Measurements from ENCODE around the gene VDAC1.
"Not testable (repeated sequence)": the region's sequence is repeated elsewhere in the genome, so short reads cannot be mapped to it uniquely, and the experiment has no call there.

The VDAC1 gene

DNA sequence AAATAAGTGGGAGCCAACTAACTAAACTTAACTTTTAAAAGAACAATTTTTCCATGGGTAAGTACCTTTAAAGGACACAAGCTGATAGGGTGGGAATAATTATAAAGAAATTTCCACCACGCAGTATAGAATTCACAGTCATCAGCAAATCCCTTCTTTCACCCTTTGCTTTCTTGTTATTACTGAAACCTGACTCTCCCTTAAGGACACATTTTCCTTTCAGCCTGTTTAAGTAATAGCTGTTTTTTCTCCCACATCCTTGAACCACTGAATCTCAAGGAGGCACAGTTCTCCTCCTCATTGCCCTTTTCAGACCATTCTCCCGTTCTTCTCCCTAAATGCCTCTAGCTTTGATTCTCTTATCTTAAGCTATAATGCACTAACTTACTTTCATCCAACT lies 42.6 kb downstream of the VDAC1 start:
- in situ Hi-C loops (cut with HindIII; ENCODE audit: low sequenced_read_pairs), result no loop called here
- H3K4me3 ChIP-seq (ENCODE audit: low read depth, low read length), result no peak overlapping the region
- TF ChIP-seq, protein P1, sequence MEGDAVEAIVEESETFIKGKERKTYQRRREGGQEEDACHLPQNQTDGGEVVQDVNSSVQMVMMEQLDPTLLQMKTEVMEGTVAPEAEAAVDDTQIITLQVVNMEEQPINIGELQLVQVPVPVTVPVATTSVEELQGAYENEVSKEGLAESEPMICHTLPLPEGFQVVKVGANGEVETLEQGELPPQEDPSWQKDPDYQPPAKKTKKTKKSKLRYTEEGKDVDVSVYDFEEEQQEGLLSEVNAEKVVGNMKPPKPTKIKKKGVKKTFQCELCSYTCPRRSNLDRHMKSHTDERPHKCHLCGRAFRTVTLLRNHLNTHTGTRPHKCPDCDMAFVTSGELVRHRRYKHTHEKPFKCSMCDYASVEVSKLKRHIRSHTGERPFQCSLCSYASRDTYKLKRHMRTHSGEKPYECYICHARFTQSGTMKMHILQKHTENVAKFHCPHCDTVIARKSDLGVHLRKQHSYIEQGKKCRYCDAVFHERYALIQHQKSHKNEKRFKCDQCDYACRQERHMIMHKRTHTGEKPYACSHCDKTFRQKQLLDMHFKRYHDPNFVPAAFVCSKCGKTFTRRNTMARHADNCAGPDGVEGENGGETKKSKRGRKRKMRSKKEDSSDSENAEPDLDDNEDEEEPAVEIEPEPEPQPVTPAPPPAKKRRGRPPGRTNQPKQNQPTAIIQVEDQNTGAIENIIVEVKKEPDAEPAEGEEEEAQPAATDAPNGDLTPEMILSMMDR (IDR thresholded peaks at IDR 0.05; ENCODE audit: low read depth, low read length), result no peak
- peak; percentile 53 for DNase-seq (ENCODE audit: low read depth, low spot score)

DNA sequence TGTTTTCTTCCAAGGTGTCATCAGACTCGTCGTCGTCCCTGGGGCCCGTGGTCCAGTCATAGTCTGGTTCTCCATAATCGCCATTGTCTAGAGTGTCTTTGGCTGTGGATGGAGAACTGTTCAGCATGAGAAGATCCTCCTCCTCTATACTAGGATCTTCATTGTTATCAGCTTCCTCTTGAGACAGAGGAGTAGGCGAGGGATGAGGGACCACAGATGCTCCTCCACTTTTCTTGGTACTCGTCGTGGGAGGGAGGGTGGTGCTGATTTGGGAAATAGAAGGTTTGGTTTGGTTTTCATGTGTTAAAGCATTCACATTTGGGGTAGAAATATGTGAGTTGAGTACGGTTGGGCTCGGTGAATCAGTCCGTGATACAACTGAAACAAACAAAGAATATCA lies 45.1 kb downstream of the VDAC1 start:
- DNase-seq (ENCODE audit: low read depth, low spot score), result no peak
- H3K4me3 ChIP-seq (ENCODE audit: low read depth, low read length), result no peak overlapping the region
- in situ Hi-C loops (cut with HindIII; ENCODE audit: low sequenced_read_pairs), result no loop called here
- TF ChIP-seq, protein P1 (IDR thresholded peaks at IDR 0.05; ENCODE audit: low read depth, low read length), result no peak

- no peak for DNase-seq (ENCODE audit: low read depth, low spot score)
- no peak overlapping the region for H3K4me3 ChIP-seq (ENCODE audit: low read depth, low read length)
- in situ Hi-C loops (cut with HindIII; ENCODE audit: low sequenced_read_pairs), result no loop called here
- TF ChIP-seq, protein P1 (IDR thresholded peaks at IDR 0.05; ENCODE audit: low read depth, low read length), result no peak
These were observed 47.2 kb downstream of the VDAC1 start for GRCh38 chr5:133957591-133957990.

GRCh38 chr5:133957080-133957479 lies 47.7 kb downstream of the VDAC1 start:
- in situ Hi-C loops (cut with HindIII; ENCODE audit: low sequenced_read_pairs), result no loop called here
- no peak for DNase-seq (ENCODE audit: low read depth, low spot score)
- TF ChIP-seq, protein P1 (IDR thresholded peaks at IDR 0.05; ENCODE audit: low read depth, low read length), result no peak
- H3K4me3 ChIP-seq (ENCODE audit: low read depth, low read length), result no peak overlapping the region

GRCh38 chr5:133956196-133956595 lies 48.6 kb downstream of the VDAC1 start:
- DNase-seq (ENCODE audit: low read depth, low spot score); H3K4me3 ChIP-seq (ENCODE audit: low read depth, low read length); in situ Hi-C loops (cut with HindIII; ENCODE audit: low sequenced_read_pairs): not testable (repeated sequence)

GRCh38 chr5:133953568-133954145 lies 51.1 kb downstream of the VDAC1 start:
- peak; percentile 21 for DNase-seq (ENCODE audit: low read depth, low spot score)
- TF ChIP-seq, protein P1 (IDR thresholded peaks at IDR 0.05; ENCODE audit: low read depth, low read length), result no peak
- in situ Hi-C loops (cut with HindIII; ENCODE audit: low sequenced_read_pairs), result no loop called here
- H3K4me3 ChIP-seq (ENCODE audit: low read depth, low read length), result no peak overlapping the region

DNA sequence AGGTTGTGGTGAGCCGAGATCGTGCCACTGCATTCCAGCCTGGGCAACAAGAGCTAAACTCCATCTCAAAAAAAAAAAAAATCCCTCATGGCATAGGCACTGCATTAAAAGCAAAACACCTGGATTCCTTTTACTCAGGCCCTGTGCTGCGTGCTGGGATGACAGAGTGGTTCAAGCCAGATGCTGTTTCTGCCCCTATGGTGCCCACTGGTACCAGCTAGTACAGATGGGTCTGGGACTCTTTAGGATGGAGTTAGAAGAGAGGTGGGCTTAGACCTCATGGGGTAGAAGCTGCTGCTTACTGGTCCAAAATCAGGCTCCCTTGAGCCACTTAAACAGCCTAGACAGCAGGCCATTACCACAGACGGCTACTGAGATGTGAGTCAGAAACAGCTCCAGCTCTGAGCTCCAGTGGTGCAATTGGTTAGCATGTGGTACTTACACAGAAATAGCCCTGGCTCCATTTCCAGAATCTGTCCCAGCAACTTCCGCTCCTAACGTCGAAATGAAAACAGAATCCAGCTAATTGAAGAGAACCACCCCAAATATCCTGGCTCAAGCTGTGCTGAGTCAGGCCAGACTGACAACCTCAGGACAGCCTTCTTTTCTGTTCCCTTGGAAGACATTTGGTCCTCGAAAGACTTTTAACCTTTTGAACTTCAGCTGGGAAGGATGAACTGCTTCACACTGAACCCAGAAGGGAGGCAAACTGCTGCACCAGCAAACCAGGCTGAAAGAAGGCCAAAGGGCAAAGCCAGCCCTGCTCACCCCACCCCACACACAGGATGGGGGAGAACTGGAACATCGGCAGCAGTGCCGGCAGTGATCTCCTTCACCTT lies 51.8 kb downstream of the VDAC1 start:
- in situ Hi-C loops (cut with HindIII; ENCODE audit: low sequenced_read_pairs), result no loop called here
- TF ChIP-seq, protein P1 (IDR thresholded peaks at IDR 0.05; ENCODE audit: low read depth, low read length), result no peak
- peak; percentile 94 for DNase-seq (ENCODE audit: low read depth, low spot score)
- H3K4me3 ChIP-seq (ENCODE audit: low read depth, low read length), result no peak overlapping the region
